Mesenchymal stem cell (in vitro differentiated cells and primary cell): ENCODE measurements around the gene DOLPP1.

Source experiments
- DNase-seq: peaks from one replicate; pipeline ENCODE4 v3.0.0-alpha.2; 2013
- H2AFZ ChIP-seq: one replicate; pipeline ENCODE4 v1.6.1; 2013; ENCODE audit warnings: low read depth, mild to moderate bottlenecking, control low read depth, inconsistent platforms, low read length, moderate library complexity
- H2AK5ac ChIP-seq: 2 replicates; pipeline ENCODE4 v1.6.1; 2013; ENCODE audit warnings: low read length, moderate library complexity, mild to moderate bottlenecking, inconsistent platforms; ENCODE audit not compliant: severe bottlenecking
- H2BK120ac ChIP-seq: one replicate; pipeline ENCODE4 v1.6.1; 2013; ENCODE audit warnings: low read depth, mild to moderate bottlenecking, inconsistent platforms, low read length, moderate library complexity
- H2BK12ac ChIP-seq, 2 experiments: one replicate each; pipeline ENCODE4 v1.6.1; 2013; ENCODE audit warnings: inconsistent platforms in 2 of 2, low read length in 2 of 2, mild to moderate bottlenecking in 2 of 2, moderate library complexity in 2 of 2, control low read depth in 1 of 2
- H2BK15ac ChIP-seq: one replicate; pipeline ENCODE4 v1.6.1; 2013; ENCODE audit warnings: mild to moderate bottlenecking, low read depth, inconsistent platforms; ENCODE audit not compliant: poor library complexity, severe bottlenecking
- H2BK5ac ChIP-seq: 2 replicates; pipeline ENCODE4 v1.6.1; 2013; ENCODE audit warnings: low read depth, mild to moderate bottlenecking, low read length, control low read depth, inconsistent platforms; ENCODE audit not compliant: poor library complexity, severe bottlenecking
- H3K14ac ChIP-seq, 2 experiments: one replicate each; pipeline ENCODE4 v1.6.1; 2013; ENCODE audit warnings: inconsistent platforms in 2 of 2, low read length in 2 of 2, control low read depth in 1 of 2, mild to moderate bottlenecking in 1 of 2, moderate library complexity in 1 of 2
- H3K18ac ChIP-seq, 2 experiments: one replicate each; pipeline ENCODE4 v1.6.1; 2013; ENCODE audit warnings: inconsistent platforms in 2 of 2, low read length in 2 of 2, control low read depth in 1 of 2, low read depth in 1 of 2, mild to moderate bottlenecking in 1 of 2
- H3K23ac ChIP-seq, 2 experiments: one replicate each; pipeline ENCODE4 v1.6.1; 2013; ENCODE audit warnings: inconsistent platforms in 2 of 2, low read length in 2 of 2, mild to moderate bottlenecking in 2 of 2, moderate library complexity in 2 of 2, control low read depth in 1 of 2
- H3K27ac ChIP-seq: 2 replicates; pipeline ENCODE4 v1.5.1; 2013; ENCODE audit warnings: mild to moderate bottlenecking, moderate library complexity, low read length, control low read depth, inconsistent platforms; ENCODE audit not compliant: poor library complexity, severe bottlenecking
- H3K27me3 ChIP-seq, 2 experiments: 2 replicates each; pipeline versions ENCODE4 v1.6.1 to v1.7.0; 2013; ENCODE audit warnings: low read length in 2 of 2, mild to moderate bottlenecking in 2 of 2, moderate library complexity in 2 of 2, control low read depth in 1 of 2, inconsistent platforms in 1 of 2; ENCODE audit not compliant: control insufficient read depth in 1 of 2, insufficient read depth in 1 of 2
- H3K36me3 ChIP-seq, 2 experiments: 2 replicates each; pipeline versions ENCODE4 v1.6.1 to v1.7.0; 2013; ENCODE audit warnings: low read length in 2 of 2, control low read depth in 1 of 2, inconsistent platforms in 1 of 2, low read depth in 1 of 2, mild to moderate bottlenecking in 1 of 2; ENCODE audit not compliant: insufficient read depth in 2 of 2, control insufficient read depth in 1 of 2
- H3K4ac ChIP-seq, 2 experiments: one replicate each; pipeline ENCODE4 v1.6.1; 2013; ENCODE audit warnings: inconsistent platforms in 2 of 2, low read length in 2 of 2, mild to moderate bottlenecking in 2 of 2, moderate library complexity in 2 of 2, control low read depth in 1 of 2, low read depth in 1 of 2
- H3K4me1 ChIP-seq: 2 replicates; pipeline ENCODE4 v1.6.1; 2013; ENCODE audit warnings: low read depth, low read length, control low read depth; ENCODE audit not compliant: control insufficient read depth, insufficient read depth
- H3K4me2 ChIP-seq: 2 replicates; pipeline ENCODE4 v1.6.1; 2013; ENCODE audit warnings: low read length, mild to moderate bottlenecking, inconsistent platforms; ENCODE audit not compliant: poor library complexity, severe bottlenecking
- H3K4me3 ChIP-seq, 2 experiments: 2 replicates each; pipeline versions ENCODE4 v1.5.1 to v1.7.0; 2013; ENCODE audit warnings: low read length in 2 of 2, mild to moderate bottlenecking in 2 of 2, control low read depth in 1 of 2, low read depth in 1 of 2; ENCODE audit not compliant: insufficient read depth in 1 of 2
- H3K79me1 ChIP-seq: replicated peaks from 2 replicates; pipeline ENCODE4 v1.6.1; 2013; ENCODE audit warnings: mild to moderate bottlenecking, control low read depth, low read length, inconsistent platforms; ENCODE audit not compliant: poor library complexity, severe bottlenecking
- H3K9ac ChIP-seq: 2 replicates; pipeline ENCODE4 v1.7.0; 2013; ENCODE audit warnings: mild to moderate bottlenecking, low read length, moderate library complexity
- H3K9me3 ChIP-seq: 2 replicates; pipeline ENCODE4 v1.7.0; 2013; ENCODE audit warnings: mild to moderate bottlenecking, low read length; ENCODE audit not compliant: control insufficient read depth
- H4K8ac ChIP-seq: one replicate; pipeline ENCODE4 v1.6.1; 2013; ENCODE audit warnings: inconsistent platforms, mild to moderate bottlenecking, low read length, moderate library complexity
- H4K91ac ChIP-seq: one replicate; pipeline ENCODE4 v1.6.1; 2013; ENCODE audit warnings: mild to moderate bottlenecking, low read length, inconsistent platforms
- WGBS: methylation state at CpG from one replicate; pipeline ENCODE4 v1.1.7; 2013; ENCODE audit warnings: mixed read lengths; 5-methylcytosine and 5-hydroxymethylcytosine counted together

Gene DOLPP1

GRCh38 chr9:129131300-129132145 is 50.6 kb downstream of the DOLPP1 start:
- no peak overlapping the region for H4K91ac ChIP-seq
- H2BK15ac ChIP-seq, result no peak overlapping the region
- no peak overlapping the region for H3K27ac ChIP-seq
- no peak overlapping the region for H2AFZ ChIP-seq
- H3K4me3 ChIP-seq, result no peak overlapping the region
- peak overlapping the region; percentile 12 for H2AK5ac ChIP-seq
- no peak overlapping the region for H3K23ac ChIP-seq
- H3K4me1 ChIP-seq, result peaks cover 11% of the 10 kb centered on the region
- H2BK120ac ChIP-seq, result no peak overlapping the region
- H3K79me1 ChIP-seq, result peaks cover 27% of the 10 kb centered on the region
- no peaks in the 10 kb centered on the region for H3K9me3 ChIP-seq
- peaks cover 46 to 76% of the 10 kb centered on the region in 2 experiments for H3K36me3 ChIP-seq
- H4K8ac ChIP-seq, result peak overlapping the region; percentile 57
- no peak overlapping the region for H3K14ac ChIP-seq
- H3K4me2 ChIP-seq, result no peak overlapping the region
- no peaks in the 10 kb centered on the region for H3K27me3 ChIP-seq
- WGBS, result 42% methylated on average over 12 of the region's 13 CpGs
- peak; percentile 68 for DNase-seq
- peak overlapping the region; percentile 8 for H3K9ac ChIP-seq
- no peak overlapping the region for H3K18ac ChIP-seq
- no peak overlapping the region for H2BK12ac ChIP-seq
- H3K4ac ChIP-seq, result no peak overlapping the region
- H2BK5ac ChIP-seq, result no peak overlapping the region

GRCh38 chr9:129133082-129133481 is 52.2 kb downstream of the DOLPP1 start:
- Histone ChIP-seq H3K4ac (no peak overlapping the region), H3K4me3 (no peak overlapping the region)
- 87% methylated on average over 4 of the region's 4 CpGs for WGBS

GRCh38 chr9:129135476-129135875 is 54.6 kb downstream of the DOLPP1 start:
- H3K4ac ChIP-seq, result no peak overlapping the region
- H4K91ac ChIP-seq, result no peak overlapping the region
- no peak overlapping the region for H3K14ac ChIP-seq
- H3K23ac ChIP-seq, result no peak overlapping the region
- 96% methylated on average over 6 of the region's 6 CpGs for WGBS
- H2AK5ac ChIP-seq, result no peak overlapping the region
- H2BK12ac ChIP-seq, result no peak overlapping the region
- no peaks in the 10 kb centered on the region for H3K9me3 ChIP-seq
- peaks cover 12% of the 10 kb centered on the region for H3K79me1 ChIP-seq
- no peak overlapping the region for H3K4me3 ChIP-seq
- no peak for DNase-seq
- peaks cover 57 to 59% of the 10 kb centered on the region in 2 experiments for H3K36me3 ChIP-seq
- no peak overlapping the region for H2BK5ac ChIP-seq
- no peaks in the 10 kb centered on the region for H3K27me3 ChIP-seq
- no peak overlapping the region for H2BK120ac ChIP-seq
- no peak overlapping the region for H3K4me2 ChIP-seq
- H2AFZ ChIP-seq, result no peak overlapping the region
- H3K18ac ChIP-seq, result no peak overlapping the region
- H2BK15ac ChIP-seq, result no peak overlapping the region
- H3K27ac ChIP-seq, result no peak overlapping the region
- no peak overlapping the region for H4K8ac ChIP-seq
- H3K9ac ChIP-seq, result no peak overlapping the region
- H3K4me1 ChIP-seq, result peaks cover 25% of the 10 kb centered on the region

More at GRCh38 chr9:129133082-129133481, 52.2 kb downstream of the DOLPP1 start:
- Histone ChIP-seq H3K9me3 (no peaks in the 10 kb centered on the region), H2AK5ac (peak overlapping the region; percentile 49), H3K27me3 (no peaks in the 10 kb centered on the region), H4K8ac (no peak overlapping the region), H3K14ac (no peak overlapping the region), H3K79me1 (peaks cover 16% of the 10 kb centered on the region), H2BK12ac (no peak overlapping the region), H3K36me3 (peaks cover 57 to 76% of the 10 kb centered on the region in 2 experiments), H3K23ac (no peak overlapping the region), H3K18ac (no peak overlapping the region), H3K4me2 (no peak overlapping the region), H3K27ac (no peak overlapping the region), H2BK15ac (no peak overlapping the region), H4K91ac (no peak overlapping the region), H2BK5ac (no peak overlapping the region), H2BK120ac (no peak overlapping the region), H3K9ac (peak overlapping the region; percentile 58), H2AFZ (no peak overlapping the region), H3K4me1 (peaks cover 8% of the 10 kb centered on the region)
- DNase-seq, result no peak

GRCh38 chr9:129136446-129137035 is 55.6 kb downstream of the DOLPP1 start:
- no peak overlapping the region for H2BK120ac ChIP-seq
- no peak overlapping the region for H2BK15ac ChIP-seq
- H3K23ac ChIP-seq, result no peak overlapping the region
- H2AK5ac ChIP-seq, result no peak overlapping the region
- no peak for DNase-seq
- H3K14ac ChIP-seq, result no peak overlapping the region
- no peak overlapping the region for H3K4ac ChIP-seq
- no peaks in the 10 kb centered on the region for H3K27me3 ChIP-seq
- H2AFZ ChIP-seq, result no peak overlapping the region
- peaks cover 48 to 50% of the 10 kb centered on the region in 2 experiments for H3K36me3 ChIP-seq
- H3K9me3 ChIP-seq, result no peaks in the 10 kb centered on the region
- no peak overlapping the region for H3K4me3 ChIP-seq
- H3K4me2 ChIP-seq, result no peak overlapping the region
- no peak overlapping the region for H4K8ac ChIP-seq
- peaks cover 30% of the 10 kb centered on the region for H3K4me1 ChIP-seq
- H3K9ac ChIP-seq, result no peak overlapping the region
- no peak overlapping the region for H2BK12ac ChIP-seq
- peaks cover 12% of the 10 kb centered on the region for H3K79me1 ChIP-seq
- H3K18ac ChIP-seq, result peak overlapping the region in 1 of 2 experiments; percentile 46
- H3K27ac ChIP-seq, result no peak overlapping the region
- H2BK5ac ChIP-seq, result no peak overlapping the region
- 85% methylated on average over 14 of the region's 16 CpGs for WGBS
- H4K91ac ChIP-seq, result no peak overlapping the region
